ENCODE measurements around the gene KRT16. TPM values are rescaled to one million over a fixed set of nuclear protein-coding genes. Genes with fewer than 3 reads are reported as not detected.

KRT16 gene
- total RNA-seq, 6 donors from 2014 or later, result not detected

- Histone ChIP-seq H3K27ac (no peak overlapping the region), H3K9me3 (peaks cover 0 to 7% (median 0%) of the 10 kb centered on the region in 4 donors), H3K36me3 (no peaks in the 10 kb centered on the region), H3K27me3 (no peaks in the 10 kb centered on the region), H3K4me3 (no peak overlapping the region), H3K4me1 (no peaks in the 10 kb centered on the region)
- DNase-seq, result no peak
- no peak for ATAC-seq (ENCODE audit: low FRiP score in 2 of 2)
- TF ChIP-seq POLR2AphosphoS5 (IDR thresholded peaks at IDR 0.05) (no peak), CTCF (IDR thresholded peaks at IDR 0.05) (no peak), EP300 (IDR thresholded peaks at IDR 0.05) (no peak), POLR2A (IDR thresholded peaks at IDR 0.05) (no peak)
Measured at GRCh38 chr17:41565338-41565737, 47.2 kb downstream of the KRT16 start.

GRCh38 chr17:41563607-41564170 is 48.9 kb downstream of the KRT16 start:
- Histone ChIP-seq H3K4me1 (no peaks in the 10 kb centered on the region), H3K4me3 (no peak overlapping the region), H3K27me3 (no peaks in the 10 kb centered on the region), H3K9me3 (peaks cover 0 to 7% (median 0%) of the 10 kb centered on the region in 4 donors), H3K27ac (no peak overlapping the region), H3K36me3 (no peaks in the 10 kb centered on the region)
- TF ChIP-seq CTCF (IDR thresholded peaks at IDR 0.05) (no peak), EP300 (IDR thresholded peaks at IDR 0.05) (no peak), POLR2AphosphoS5 (IDR thresholded peaks at IDR 0.05) (no peak), POLR2A (IDR thresholded peaks at IDR 0.05) (no peak)
- DNase-seq (no peak), ATAC-seq (ENCODE audit: low FRiP score in 2 of 2) (no peak)
- WGBS, 2 donors, result 21 to 40% methylated on average over 3 of the region's 3 CpGs

GRCh38 chr17:41561554-41561953 is 51.0 kb downstream of the KRT16 start:
- H3K36me3 ChIP-seq, result no peaks in the 10 kb centered on the region
- H3K4me1 ChIP-seq, result no peaks in the 10 kb centered on the region
- no peaks in the 10 kb centered on the region for H3K27me3 ChIP-seq
- 80 to 83% methylated on average over 6 of the region's 6 CpGs for WGBS, 2 donors
- DNase-seq (no peak), ATAC-seq (ENCODE audit: low FRiP score in 2 of 2) (no peak)
- no peak overlapping the region for H3K4me3 ChIP-seq
- no peak overlapping the region for H3K27ac ChIP-seq
- no peak for TF ChIP-seq POLR2A (IDR thresholded peaks at IDR 0.05)
- TF ChIP-seq POLR2AphosphoS5 (IDR thresholded peaks at IDR 0.05), result no peak
- TF ChIP-seq CTCF (IDR thresholded peaks at IDR 0.05), result no peak
- no peak for TF ChIP-seq EP300 (IDR thresholded peaks at IDR 0.05)
- H3K9me3 ChIP-seq, result no peaks in the 10 kb centered on the region

Other genes starting within 250 kb of the KRT16 start
- gene KRT33B, start 243.0 kb downstream of the KRT16 start, total RNA-seq, result not detected
- gene KRT34, start 230.5 kb downstream of the KRT16 start, total RNA-seq, result not detected
- gene KRT31, start 215.2 kb downstream of the KRT16 start, total RNA-seq, result not detected
- gene KRT37, start 188.2 kb downstream of the KRT16 start, total RNA-seq, result not detected
- not detected for gene KRT38, start 171.8 kb downstream of the KRT16 start, total RNA-seq
- gene KRT32, start 145.4 kb downstream of the KRT16 start, total RNA-seq, result not detected
- gene KRT35, start 131.6 kb downstream of the KRT16 start, total RNA-seq, result not detected
- gene KRT36, start 122.9 kb downstream of the KRT16 start, total RNA-seq, result not detected
- 10 to 100 TPM in 1 of 6 donors, 1 to 10 TPM in 5; 1.0 to 12.1 (median 7.2) TPM for gene KRT13, start 107.2 kb downstream of the KRT16 start, total RNA-seq
- gene KRT15, start 93.9 kb downstream of the KRT16 start, total RNA-seq, result 10 to 100 TPM; 10.5 to 57.9 (median 19.2) TPM
- 1,000 to 10,000 TPM in 1 of 6 donors, 100 to 1,000 TPM in 5; 235 to 1,101 (median 666) TPM for gene KRT19, start 84.5 kb downstream of the KRT16 start, total RNA-seq
- gene KRT9, start 40.7 kb downstream of the KRT16 start, total RNA-seq, result not detected
- gene KRT14, start 25.9 kb downstream of the KRT16 start, total RNA-seq, result not detected
- gene KRT17, start 11.8 kb upstream of the KRT16 start, total RNA-seq, result 10 to 100 TPM in 4 of 6 donors, 1 to 10 TPM in 1, under 1 TPM in 1; 0.78 to 33.3 (median 18.0) TPM
- 100 to 1,000 TPM; 109 to 998 (median 405) TPM for gene EIF1, start 76.1 kb upstream of the KRT16 start, total RNA-seq
- gene GAST, start 99.6 kb upstream of the KRT16 start, total RNA-seq, result not detected
- 1 to 10 TPM in 1 of 6 donors, under 1 TPM in 3, not detected in 2; 0.14 to 1.0 (median 0.59) TPM for gene HAP1, start 121.9 kb upstream of the KRT16 start, total RNA-seq
- 100 to 1,000 TPM; 120 to 241 (median 143) TPM for gene JUP, start 173.9 kb upstream of the KRT16 start, total RNA-seq
- gene P3H4, start 199.2 kb upstream of the KRT16 start, total RNA-seq, result 10 to 100 TPM in 2 of 6 donors, 1 to 10 TPM in 4; 5.8 to 26.2 (median 8.9) TPM
- gene FKBP10, start 200.2 kb upstream of the KRT16 start, total RNA-seq, result 10 to 100 TPM in 5 of 6 donors, 1 to 10 TPM in 1; 8.9 to 59.7 (median 29.3) TPM
- 10 to 100 TPM; 35.1 to 61.8 (median 37.5) TPM for gene NT5C3B, start 223.5 kb upstream of the KRT16 start, total RNA-seq
- 1 to 10 TPM in 1 of 6 donors, under 1 TPM in 2, not detected in 3; 0.17 to 1.1 (median 0.37) TPM for gene KLHL10, start 225.1 kb upstream of the KRT16 start, total RNA-seq